WTC11 (cell line): Measurements from ENCODE around the gene PPDPF. TPM values are rescaled to one million over a fixed set of nuclear protein-coding genes. Genes with fewer than 3 reads are reported as not detected.

Experiments
- ATAC-seq: fragments of 200-7000 bp; cut with Tn5 transposase; 2 replicates; pipeline ENCODE4 v1.10.0; 2021; ENCODE audit warnings: mild to moderate bottlenecking, moderate library complexity
- CTCF ChIA-PET: fragments of 300-600 bp; sonication (Branson Sonifier 250); formaldehyde crosslinking; loops from one replicate; lab custom pipeline; 2021; ENCODE audit warnings: antibody characterized with exemption; lab: Charles Lee
- POLR2A ChIA-PET: fragments of 350-600 bp; sonication (Branson Sonifier 250); formaldehyde crosslinking; loops from one replicate; lab custom pipeline; 2021; ENCODE audit warnings: antibody characterized with exemption; lab: Charles Lee
- DNase-seq: peaks from one replicate; pipeline ENCODE4 v3.0.0; 2021; ENCODE audit warnings: low spot score
- H3K27ac Mint-ChIP-seq: 2 replicates; pipeline ENCODE4 v1.8.0; 2021; ENCODE audit warnings: mixed read lengths
- H3K27me3 Mint-ChIP-seq: 2 replicates; pipeline ENCODE4 v1.8.0; 2021; ENCODE audit warnings: low read depth, mild to moderate bottlenecking, moderate library complexity, mixed read lengths
- H3K36me3 Mint-ChIP-seq: 2 replicates; pipeline ENCODE4 v1.8.0; 2021; ENCODE audit warnings: mixed read lengths
- H3K4me1 Mint-ChIP-seq: 2 replicates; pipeline ENCODE4 v1.8.0; 2022; ENCODE audit warnings: mixed read lengths
- H3K4me3 Mint-ChIP-seq: 2 replicates; pipeline ENCODE4 v1.8.0; 2021; ENCODE audit warnings: mild to moderate bottlenecking, moderate library complexity, mixed read lengths
- H3K9me3 Mint-ChIP-seq: 2 replicates; pipeline ENCODE4 v1.8.0; 2021; ENCODE audit warnings: mixed read lengths
- ATF2 ChIP-seq: sonication (generic); formaldehyde crosslinking; IDR thresholded peaks from 2 replicates; pipeline ENCODE4 v1.8.1; 2022; ENCODE audit warnings: low read depth, missing genetic modification reagents, borderline replicate concordance
- ATF6 ChIP-seq: sonication (generic); formaldehyde crosslinking; IDR thresholded peaks from 2 replicates; pipeline ENCODE4 v1.8.1; 2023; ENCODE audit warnings: mild to moderate bottlenecking, missing genetic modification reagents
- CBFB ChIP-seq: sonication (generic); formaldehyde crosslinking; IDR thresholded peaks from 2 replicates; pipeline ENCODE4 v1.8.1; 2022; ENCODE audit warnings: mild to moderate bottlenecking, low read depth, missing genetic modification reagents
- CREM ChIP-seq: sonication (generic); formaldehyde crosslinking; IDR thresholded peaks from 2 replicates; pipeline ENCODE4 v1.8.1; 2022; ENCODE audit warnings: mild to moderate bottlenecking, missing genetic modification reagents, moderate library complexity
- FOXK1 ChIP-seq: sonication (generic); formaldehyde crosslinking; IDR thresholded peaks from 2 replicates; pipeline ENCODE4 v1.8.0; 2022; ENCODE audit warnings: mild to moderate bottlenecking, moderate library complexity, missing genetic modification reagents
- FOXP4 ChIP-seq: sonication (generic); formaldehyde crosslinking; IDR thresholded peaks from 2 replicates; pipeline ENCODE4 v1.8.0; 2022; ENCODE audit warnings: mild to moderate bottlenecking, missing genetic modification reagents
- PRDM15 ChIP-seq: sonication (generic); formaldehyde crosslinking; IDR thresholded peaks from 2 replicates; pipeline ENCODE4 v1.8.0; 2022; ENCODE audit warnings: missing genetic modification reagents
- PREB ChIP-seq: sonication (generic); formaldehyde crosslinking; IDR thresholded peaks from 2 replicates; pipeline ENCODE4 v1.8.1; 2022; ENCODE audit warnings: mild to moderate bottlenecking, missing genetic modification reagents, moderate library complexity, borderline replicate concordance
- SP1 ChIP-seq: sonication (generic); formaldehyde crosslinking; conservative IDR thresholded peaks from 2 replicates; pipeline ENCODE4 v1.8.1; 2022; ENCODE audit warnings: missing genetic modification reagents
- ZNF232 ChIP-seq: sonication (generic); formaldehyde crosslinking; IDR thresholded peaks from 2 replicates; pipeline ENCODE4 v1.8.0; 2022; ENCODE audit warnings: mild to moderate bottlenecking, missing genetic modification reagents
- total RNA-seq: library from RNA; stranded (reverse); gene quantifications from 3 replicates; pipeline ENCODE4 v1.2.3, GENCODE V29; 2021

The PPDPF gene
- total RNA-seq, 1 experiment from 2014 or later: 170 TPM

- POLR2A ChIA-PET: interaction anchor here (0.7 to 1.6 kb wide), 4 partner anchors 15 to 183 kb away, joined by 3 to 4 read pairs (median 4); partner anchors contain the start of gene PPDPF
- Mint-ChIP-seq H3K9me3 (no peaks in the 10 kb centered on the region), H3K4me1 (peaks cover 22% of the 10 kb centered on the region), H3K4me3 (peak overlapping the region; percentile 68), H3K36me3 (no peaks in the 10 kb centered on the region), H3K27me3 (no peaks in the 10 kb centered on the region), H3K27ac (no peak overlapping the region)
- ATAC-seq (peak; percentile 85), DNase-seq (peak; percentile 97)
- TF ChIP-seq FOXK1 (CRISPR knock-in tag) (0 out of 2 replicates have a peak, but pooled peaks have one; percentile 52), ATF6 (CRISPR knock-in tag) (no peak), CBFB (CRISPR knock-in tag) (no peak), PRDM15 (no peak), SP1 (CRISPR knock-in tag) (peak; percentile 69), PREB (CRISPR knock-in tag) (no peak), FOXP4 (CRISPR knock-in tag) (0 out of 2 replicates have a peak, but pooled peaks have one; percentile 58), CREM (CRISPR knock-in tag) (no peak)
- CTCF ChIA-PET: interaction anchor here (0.5 to 2.3 kb wide), 8 partner anchors 15 to 418 kb away, joined by 3 to 33 read pairs (median 4); partner anchors contain the start of genes PPDPF, PTK6 and STMN3
Measured at GRCh38 chr20:63553251-63553932, 32.8 kb downstream of the PPDPF start.

GRCh38 chr20:63553933-63554290 is 33.3 kb downstream of the PPDPF start, which contains the start of gene FNDC11:
Gene FNDC11, plus strand, starts transcription at chr20:63554159. Its CDS starts 1,505 bp downstream, at chr20:63555664.
- peak; percentile 75 for DNase-seq
- Mint-ChIP-seq H3K27me3 (no peaks in the 10 kb centered on the region), H3K4me1 (peaks cover 19% of the 10 kb centered on the region), H3K27ac (no peak within 1 kb of the TSS), H3K36me3 (no peaks in the 10 kb centered on the region), H3K4me3 (peak within 1 kb of the TSS; percentile 68), H3K9me3 (no peaks in the 10 kb centered on the region)
- CTCF ChIA-PET: interaction anchor here (0.9 to 3.9 kb wide), 4 partner anchors 16 to 88 kb away, joined by 3 to 34 read pairs (median 6); partner anchors contain the start of genes HELZ2 and PTK6
- TF ChIP-seq ATF2 (no peak), FOXP4 (CRISPR knock-in tag) (0 out of 2 replicates have a peak, but pooled peaks have one; percentile 1), ZNF232 (no peak), SP1 (CRISPR knock-in tag) (peak; percentile 4; the same call in 1 of the 2 replicates)
- POLR2A ChIA-PET: no interaction called here
- ATAC-seq: peak; percentile 16
